ENCODE data around the gene SMAD5.

SMAD5 gene

DNA sequence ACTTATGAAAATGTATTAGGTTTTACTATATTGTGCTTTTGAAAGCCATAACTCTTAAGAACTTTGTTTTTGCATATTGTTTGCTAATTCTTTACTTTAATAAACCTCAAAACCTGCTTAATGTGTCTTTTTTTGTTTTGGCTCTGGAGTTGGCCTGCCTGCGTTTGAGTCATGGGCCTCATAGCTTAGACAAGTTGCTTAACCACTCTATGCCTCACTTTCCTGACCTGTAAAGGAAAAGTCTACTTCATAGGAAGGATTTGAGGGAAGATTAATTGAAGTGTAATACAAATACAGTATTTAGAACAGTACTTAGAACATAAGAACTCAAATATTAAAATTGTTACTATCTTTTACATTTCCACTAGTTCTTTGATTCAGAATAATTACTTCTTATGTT, 50.0 kb downstream of the SMAD5 start:
- Histone ChIP-seq H3K27me3 (ENCODE audit: insufficient read depth, low read length) (no peaks in the 10 kb centered on the region), H3K4me3 (ENCODE audit: low read depth, low read length, poor library complexity, severe bottlenecking) (no peak overlapping the region), H3K4me1 (ENCODE audit: insufficient read depth, low read length, severe bottlenecking) (no peaks in the 10 kb centered on the region), H3K4me2 (ENCODE audit: low read length) (no peak overlapping the region), H3F3A (ENCODE audit: insufficient read depth, low read length) (no peaks in the 10 kb centered on the region), H3K36me3 (ENCODE audit: insufficient read depth, low read length) (peaks cover 34% of the 10 kb centered on the region), H2AFZ (ENCODE audit: low read length) (no peak overlapping the region), H4K20me1 (ENCODE audit: insufficient read depth, low read length) (no peaks in the 10 kb centered on the region), H3K9me3 (ENCODE audit: low read length) (no peaks in the 10 kb centered on the region), H3K79me2 (ENCODE audit: insufficient read depth, low read length) (no peaks in the 10 kb centered on the region), H3K27ac (ENCODE audit: low read depth, low read length, poor library complexity, severe bottlenecking) (no peak overlapping the region), H3K9ac (ENCODE audit: low read length) (no peak overlapping the region), H3K9me2 (ENCODE audit: low read depth, low read length) (no peaks in the 10 kb centered on the region)
- TF ChIP-seq, protein P1, sequence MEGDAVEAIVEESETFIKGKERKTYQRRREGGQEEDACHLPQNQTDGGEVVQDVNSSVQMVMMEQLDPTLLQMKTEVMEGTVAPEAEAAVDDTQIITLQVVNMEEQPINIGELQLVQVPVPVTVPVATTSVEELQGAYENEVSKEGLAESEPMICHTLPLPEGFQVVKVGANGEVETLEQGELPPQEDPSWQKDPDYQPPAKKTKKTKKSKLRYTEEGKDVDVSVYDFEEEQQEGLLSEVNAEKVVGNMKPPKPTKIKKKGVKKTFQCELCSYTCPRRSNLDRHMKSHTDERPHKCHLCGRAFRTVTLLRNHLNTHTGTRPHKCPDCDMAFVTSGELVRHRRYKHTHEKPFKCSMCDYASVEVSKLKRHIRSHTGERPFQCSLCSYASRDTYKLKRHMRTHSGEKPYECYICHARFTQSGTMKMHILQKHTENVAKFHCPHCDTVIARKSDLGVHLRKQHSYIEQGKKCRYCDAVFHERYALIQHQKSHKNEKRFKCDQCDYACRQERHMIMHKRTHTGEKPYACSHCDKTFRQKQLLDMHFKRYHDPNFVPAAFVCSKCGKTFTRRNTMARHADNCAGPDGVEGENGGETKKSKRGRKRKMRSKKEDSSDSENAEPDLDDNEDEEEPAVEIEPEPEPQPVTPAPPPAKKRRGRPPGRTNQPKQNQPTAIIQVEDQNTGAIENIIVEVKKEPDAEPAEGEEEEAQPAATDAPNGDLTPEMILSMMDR (IDR thresholded peaks at IDR 0.05; ENCODE audit: low read length): no peak
- no peak for TF ChIP-seq EZH2 (IDR thresholded peaks at IDR 0.05; ENCODE audit: borderline replicate concordance, low read length)

DNA sequence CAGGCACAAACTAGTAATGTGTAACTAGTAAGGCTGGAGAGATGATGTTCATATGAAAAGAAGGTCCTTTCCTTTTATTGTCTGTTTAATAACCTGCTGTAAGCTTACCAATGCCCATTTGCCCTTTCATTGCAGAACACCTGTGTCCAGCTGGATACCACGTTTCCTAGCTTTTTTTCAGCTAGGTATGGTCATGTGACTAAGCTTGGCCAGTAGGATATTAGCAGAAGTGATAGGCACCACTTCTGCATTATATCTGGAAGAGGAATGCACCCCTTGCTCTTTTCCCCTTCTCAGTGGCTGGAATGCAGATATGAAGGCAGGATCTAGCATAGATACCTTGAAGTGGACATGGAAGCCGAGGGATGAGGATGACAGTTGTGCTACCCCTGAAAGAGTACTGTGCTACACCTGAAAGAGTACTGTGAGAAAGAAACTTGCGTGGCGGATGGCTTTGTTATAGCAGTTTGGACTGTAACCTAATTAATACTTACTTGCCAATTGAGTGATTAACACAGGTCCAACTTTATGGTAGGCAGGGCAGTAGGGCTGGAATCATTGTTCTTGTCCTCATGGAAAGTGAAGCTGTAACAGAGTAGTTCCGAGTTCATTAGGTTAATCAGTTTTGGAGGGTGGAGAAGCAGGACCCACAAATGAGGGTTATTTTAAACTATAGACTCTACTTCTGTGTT, 53.5 kb downstream of the SMAD5 start:
- Histone ChIP-seq H3K79me2 (ENCODE audit: insufficient read depth, low read length) (no peaks in the 10 kb centered on the region), H3K36me3 (ENCODE audit: insufficient read depth, low read length) (peaks cover 17% of the 10 kb centered on the region; the same call in 1 of the 2 replicates), H3F3A (ENCODE audit: insufficient read depth, low read length) (no peaks in the 10 kb centered on the region), H3K4me1 (ENCODE audit: insufficient read depth, low read length, severe bottlenecking) (no peaks in the 10 kb centered on the region), H4K20me1 (ENCODE audit: insufficient read depth, low read length) (no peaks in the 10 kb centered on the region), H3K27ac (ENCODE audit: low read depth, low read length, poor library complexity, severe bottlenecking) (no peak overlapping the region), H2AFZ (ENCODE audit: low read length) (no peak overlapping the region), H3K27me3 (ENCODE audit: insufficient read depth, low read length) (no peaks in the 10 kb centered on the region), H3K4me3 (ENCODE audit: low read depth, low read length, poor library complexity, severe bottlenecking) (no peak overlapping the region), H3K9me3 (ENCODE audit: low read length) (no peaks in the 10 kb centered on the region), H3K9me2 (ENCODE audit: low read depth, low read length) (no peaks in the 10 kb centered on the region), H3K9ac (ENCODE audit: low read length) (no peak overlapping the region), H3K4me2 (ENCODE audit: low read length) (no peak overlapping the region)
- TF ChIP-seq EZH2 (IDR thresholded peaks at IDR 0.05; ENCODE audit: borderline replicate concordance, low read length): no peak

DNA sequence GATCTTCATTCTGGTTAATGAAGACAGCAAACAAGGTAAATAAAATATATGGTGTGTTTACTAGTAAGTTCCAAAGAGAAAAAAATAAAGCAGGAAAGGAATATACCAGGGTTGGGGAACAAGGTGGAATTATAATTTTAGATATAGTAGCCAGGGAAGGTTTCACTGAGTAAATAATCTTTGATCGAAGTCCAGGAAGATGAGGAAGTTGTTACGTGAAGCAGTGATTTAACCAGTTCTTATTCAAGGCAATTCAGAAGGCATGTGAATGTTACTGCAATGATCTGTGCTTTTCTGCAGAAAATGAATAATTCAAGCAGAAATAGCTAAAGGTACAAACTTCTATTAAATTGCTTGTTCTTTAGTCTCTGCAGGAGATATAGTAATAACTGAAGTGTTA, 54.2 kb downstream of the SMAD5 start:
- H3K36me3 ChIP-seq (ENCODE audit: insufficient read depth, low read length): peaks cover 12% of the 10 kb centered on the region; the same call in 1 of the 2 replicates

More for the DNA sequence above, 54.2 kb downstream of the SMAD5 start:
- H3F3A ChIP-seq (ENCODE audit: insufficient read depth, low read length): no peaks in the 10 kb centered on the region
- no peaks in the 10 kb centered on the region for H3K27me3 ChIP-seq (ENCODE audit: insufficient read depth, low read length)
- no peak overlapping the region for H3K9ac ChIP-seq (ENCODE audit: low read length)
- no peak overlapping the region for H2AFZ ChIP-seq (ENCODE audit: low read length)
- H3K79me2 ChIP-seq (ENCODE audit: insufficient read depth, low read length): no peaks in the 10 kb centered on the region
- H4K20me1 ChIP-seq (ENCODE audit: insufficient read depth, low read length): no peaks in the 10 kb centered on the region
- H3K4me2 ChIP-seq (ENCODE audit: low read length): no peak overlapping the region
- H3K9me3 ChIP-seq (ENCODE audit: low read length): no peaks in the 10 kb centered on the region
- H3K4me1 ChIP-seq (ENCODE audit: insufficient read depth, low read length, severe bottlenecking): no peaks in the 10 kb centered on the region
- TF ChIP-seq, protein P1 (IDR thresholded peaks at IDR 0.05; ENCODE audit: low read length): no peak
- TF ChIP-seq EZH2 (IDR thresholded peaks at IDR 0.05; ENCODE audit: borderline replicate concordance, low read length): no peak
- H3K4me3 ChIP-seq (ENCODE audit: low read depth, low read length, poor library complexity, severe bottlenecking): no peak overlapping the region
- H3K9me2 ChIP-seq (ENCODE audit: low read depth, low read length): no peaks in the 10 kb centered on the region
- H3K27ac ChIP-seq (ENCODE audit: low read depth, low read length, poor library complexity, severe bottlenecking): no peak overlapping the region
